ENCODE measurements around the gene TNMD. TPM values are rescaled to one million over a fixed set of nuclear protein-coding genes. Genes with fewer than 3 reads are reported as not detected.

TNMD gene
- total RNA-seq, 2 donors from 2014 or later, result 0.99 TPM; not detected in 1

DNA sequence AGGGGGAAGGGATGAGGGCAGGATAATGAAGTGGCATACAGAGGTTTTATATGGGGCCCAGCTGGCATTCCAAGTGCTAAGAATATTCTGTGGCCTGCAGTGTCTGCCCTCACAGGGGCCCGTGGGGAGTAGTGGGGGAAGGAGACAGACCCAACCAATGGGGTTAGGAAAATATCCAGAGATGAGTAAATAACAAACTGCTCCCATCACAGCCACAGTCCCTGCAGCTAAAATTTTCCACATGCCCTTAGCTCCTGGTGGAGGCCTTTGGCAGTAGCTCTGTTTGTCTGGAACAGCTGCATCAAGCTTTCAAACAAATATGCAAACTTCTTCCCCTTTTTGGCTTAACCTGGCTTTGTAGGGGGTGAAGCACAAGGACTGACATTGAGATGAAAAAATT lies 62.4 kb downstream of the TNMD start:
- TF ChIP-seq POLR2A (IDR thresholded peaks at IDR 0.05), result no peak
- TF ChIP-seq, protein P1, sequence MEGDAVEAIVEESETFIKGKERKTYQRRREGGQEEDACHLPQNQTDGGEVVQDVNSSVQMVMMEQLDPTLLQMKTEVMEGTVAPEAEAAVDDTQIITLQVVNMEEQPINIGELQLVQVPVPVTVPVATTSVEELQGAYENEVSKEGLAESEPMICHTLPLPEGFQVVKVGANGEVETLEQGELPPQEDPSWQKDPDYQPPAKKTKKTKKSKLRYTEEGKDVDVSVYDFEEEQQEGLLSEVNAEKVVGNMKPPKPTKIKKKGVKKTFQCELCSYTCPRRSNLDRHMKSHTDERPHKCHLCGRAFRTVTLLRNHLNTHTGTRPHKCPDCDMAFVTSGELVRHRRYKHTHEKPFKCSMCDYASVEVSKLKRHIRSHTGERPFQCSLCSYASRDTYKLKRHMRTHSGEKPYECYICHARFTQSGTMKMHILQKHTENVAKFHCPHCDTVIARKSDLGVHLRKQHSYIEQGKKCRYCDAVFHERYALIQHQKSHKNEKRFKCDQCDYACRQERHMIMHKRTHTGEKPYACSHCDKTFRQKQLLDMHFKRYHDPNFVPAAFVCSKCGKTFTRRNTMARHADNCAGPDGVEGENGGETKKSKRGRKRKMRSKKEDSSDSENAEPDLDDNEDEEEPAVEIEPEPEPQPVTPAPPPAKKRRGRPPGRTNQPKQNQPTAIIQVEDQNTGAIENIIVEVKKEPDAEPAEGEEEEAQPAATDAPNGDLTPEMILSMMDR (IDR thresholded peaks at IDR 0.05), result peak in 1 of 7 experiments; percentile 4
- Histone ChIP-seq H3K27me3 (no peaks in the 10 kb centered on the region), H3K4me1 (peaks cover 4% of the 10 kb centered on the region), H3K27ac (peak overlapping the region in 1 of 4 donors; percentile 28), H3K36me3 (replicated peaks in 1 of 2; ENCODE audit: insufficient read depth in 1 of 2, low read depth in 2 of 2) (no peaks in the 10 kb centered on the region), H3K9me3 (no peaks in the 10 kb centered on the region), H3K4me3 (no peak overlapping the region)
- 10 to 17% methylated on average over 1 of the region's 1 CpG for WGBS, 2 donors
- intact Hi-C loops (cut with DNase I), result no loop called here
- DNase-seq, result no peak
- no peak for ATAC-seq

DNA sequence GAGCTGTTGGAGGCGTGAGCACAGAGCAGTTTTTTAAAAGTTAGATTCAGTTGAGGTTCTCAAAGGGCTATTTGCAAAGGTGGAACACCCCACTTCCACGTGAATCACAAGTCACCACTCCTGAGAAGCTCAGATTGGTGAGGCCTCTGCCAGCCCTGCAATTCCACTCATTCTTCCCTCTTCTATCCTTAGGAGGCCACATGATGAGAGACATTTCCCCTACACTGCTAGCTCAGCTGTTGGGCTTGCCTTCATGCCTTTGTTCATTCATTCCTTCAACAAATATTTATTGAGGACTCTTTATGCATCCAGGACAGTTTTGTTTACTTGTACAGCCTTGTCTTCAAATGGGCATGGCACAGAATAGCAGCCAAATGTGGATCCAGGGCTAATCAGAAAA lies 63.0 kb downstream of the TNMD start:
- Histone ChIP-seq H3K27me3 (no peaks in the 10 kb centered on the region), H3K36me3 (replicated peaks in 1 of 2; ENCODE audit: insufficient read depth in 1 of 2, low read depth in 2 of 2) (no peaks in the 10 kb centered on the region), H3K4me3 (no peak overlapping the region), H3K4me1 (peaks cover 4% of the 10 kb centered on the region), H3K9me3 (no peaks in the 10 kb centered on the region), H3K27ac (peak overlapping the region in 1 of 4 donors; percentile 72)
- ATAC-seq (no peak), DNase-seq (no peak)
- intact Hi-C loops (cut with DNase I), result no loop called here
- no peak for TF ChIP-seq POLR2A (IDR thresholded peaks at IDR 0.05)
- TF ChIP-seq, protein P1 (IDR thresholded peaks at IDR 0.05), result no peak
- WGBS, 2 donors, result 47 to 63% methylated on average over 2 of the region's 2 CpGs

DNA sequence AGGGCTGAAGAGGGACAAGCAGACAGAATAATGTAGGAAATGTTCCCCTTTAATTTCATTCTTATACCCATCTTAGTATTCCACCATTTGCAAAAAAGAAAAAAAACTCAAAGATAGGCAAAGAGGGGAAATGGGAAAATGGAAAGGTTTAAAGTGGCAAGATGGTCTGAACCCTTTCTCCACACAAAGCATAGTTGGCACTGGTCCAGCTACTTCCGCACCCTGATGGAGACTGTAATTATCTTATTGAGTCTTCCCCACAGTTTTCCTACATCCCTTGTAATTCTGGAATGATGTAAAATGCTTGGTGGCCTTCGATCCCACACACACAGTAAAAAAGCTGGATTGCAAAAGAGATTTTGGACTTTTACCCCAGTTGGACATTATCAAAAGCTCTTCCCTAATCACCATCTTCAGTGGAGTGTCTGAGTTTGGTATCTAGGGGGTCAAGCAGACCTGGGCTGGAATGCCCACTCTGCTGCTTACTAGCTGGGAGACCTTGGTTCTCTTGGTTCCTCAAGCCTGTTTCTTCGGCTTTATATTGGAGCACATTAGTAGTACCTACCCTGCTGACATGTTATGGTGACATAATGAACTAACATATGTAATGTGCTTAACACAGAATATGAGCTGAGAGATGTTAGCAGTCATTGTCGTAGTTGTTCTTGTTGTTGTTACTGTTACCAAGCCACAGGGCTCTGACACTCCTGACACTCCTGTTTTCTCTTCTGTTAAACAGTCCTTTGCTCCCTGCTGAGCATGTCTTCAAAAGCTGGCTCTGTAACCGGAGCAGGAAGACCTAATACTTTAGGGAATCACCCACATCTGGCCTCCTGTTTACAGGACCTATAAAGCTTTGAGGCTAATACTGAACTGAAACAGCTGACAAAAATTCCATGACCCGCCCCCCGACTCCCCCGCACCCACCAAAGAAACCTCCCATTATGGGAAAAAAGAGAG lies 64.0 kb downstream of the TNMD start:
- TF ChIP-seq, protein P1 (IDR thresholded peaks at IDR 0.05), result no peak
- no peak for TF ChIP-seq POLR2A (IDR thresholded peaks at IDR 0.05)
- peak overlapping the region in 3 of 4 donors; percentile 26 to 72 (median 66) for H3K27ac ChIP-seq
- whole genome bisulfite sequencing, 2 donors, result 62 to 67% methylated on average over 8 of the region's 8 CpGs
- intact Hi-C loops (cut with DNase I), result no loop called here
- H3K9me3 ChIP-seq, result no peaks in the 10 kb centered on the region
- peaks cover 4% of the 10 kb centered on the region for H3K4me1 ChIP-seq
- no peak overlapping the region for H3K4me3 ChIP-seq
- ATAC-seq, result peak; percentile 31
- no peaks in the 10 kb centered on the region for H3K27me3 ChIP-seq
- peak in 1 of 4 donors; percentile 12 for DNase-seq
- no peaks in the 10 kb centered on the region for H3K36me3 ChIP-seq (replicated peaks in 1 of 2; ENCODE audit: insufficient read depth in 1 of 2, low read depth in 2 of 2)

Other genes starting within 250 kb of the TNMD start
- gene PCDH19, start 174.7 kb upstream of the TNMD start, total RNA-seq, result under 1 TPM; under 0.01 to 0.33 TPM
- 10 to 100 TPM in 1 of 2 donors, 1 to 10 TPM in 1; 8.2 to 19.2 TPM for gene TSPAN6, start 51.9 kb downstream of the TNMD start, total RNA-seq
- 10 to 100 TPM in 1 of 2 donors, 1 to 10 TPM in 1; 8.6 to 15.5 TPM for gene SRPX2, start 59.3 kb downstream of the TNMD start, total RNA-seq
- gene SYTL4, start 147.2 kb downstream of the TNMD start, total RNA-seq, result 10 to 100 TPM; 19.1 to 21.3 TPM
- gene CSTF2, start 235.5 kb downstream of the TNMD start, total RNA-seq, result 1 to 10 TPM; 7.0 to 9.9 TPM